ENCODE measurements around the gene OR2T35.

Gene OR2T35

DNA sequence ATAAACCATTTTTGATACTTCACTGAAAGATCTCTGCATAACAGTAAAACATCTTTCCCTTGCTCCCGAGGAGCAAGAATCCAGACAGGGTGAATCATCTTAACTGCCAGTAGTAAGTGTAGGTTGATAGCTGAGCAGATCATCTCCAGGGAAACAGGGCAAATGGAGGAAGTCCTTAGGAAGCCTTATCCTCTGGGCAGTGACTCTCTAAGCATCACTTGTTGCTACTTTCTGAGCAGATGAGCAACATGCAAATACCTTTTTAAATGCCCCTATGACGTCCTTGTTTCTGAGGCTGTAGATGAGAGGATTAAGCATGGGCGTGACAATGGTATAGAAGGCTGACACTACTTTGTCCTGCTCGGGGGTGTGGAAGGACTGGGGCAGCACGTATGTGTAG, 19.1 kb downstream of the OR2T35 start:
- no peak for DNase-seq

DNA sequence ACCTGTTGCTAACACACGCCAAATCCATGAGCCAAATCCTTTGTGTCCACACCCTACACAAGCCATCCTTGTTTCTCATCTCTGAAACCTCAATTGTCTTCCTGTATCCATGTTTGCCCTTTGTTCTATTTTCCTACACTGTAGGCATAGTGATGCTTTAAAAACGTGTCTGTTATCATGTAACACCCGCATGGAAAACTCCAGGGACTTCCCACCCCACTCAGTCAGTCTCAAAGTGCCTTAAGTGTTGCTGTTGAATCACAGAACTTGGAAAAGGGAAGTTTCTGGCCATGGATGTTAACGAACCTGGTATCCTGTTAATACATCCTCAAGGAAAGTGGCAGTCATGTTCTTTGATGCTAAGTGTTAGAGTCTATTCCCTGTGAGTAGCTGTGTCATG, 19.9 kb downstream of the OR2T35 start:
- no peak for DNase-seq

DNA sequence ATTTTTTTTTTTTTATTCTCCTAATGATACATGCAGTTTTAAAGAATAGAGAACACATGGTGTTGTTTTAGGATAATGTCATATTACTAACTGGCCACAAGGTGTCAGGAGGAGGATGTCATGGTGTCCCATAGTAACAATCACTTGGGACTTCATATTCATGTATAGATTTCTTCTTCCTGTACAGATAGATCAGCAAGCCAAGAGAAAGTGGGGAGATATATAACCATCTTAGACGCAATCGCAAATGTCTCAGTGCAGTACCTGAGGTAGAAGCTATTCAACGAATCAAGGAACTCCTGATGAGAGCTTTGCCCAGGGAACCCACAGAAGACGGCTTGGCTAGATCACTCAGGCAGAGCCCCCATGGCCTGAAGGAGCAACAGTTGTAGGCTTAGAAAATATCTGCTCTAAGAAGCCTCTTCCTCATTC, 22.5 kb downstream of the OR2T35 start:
- DNase-seq, result no peak

DNA sequence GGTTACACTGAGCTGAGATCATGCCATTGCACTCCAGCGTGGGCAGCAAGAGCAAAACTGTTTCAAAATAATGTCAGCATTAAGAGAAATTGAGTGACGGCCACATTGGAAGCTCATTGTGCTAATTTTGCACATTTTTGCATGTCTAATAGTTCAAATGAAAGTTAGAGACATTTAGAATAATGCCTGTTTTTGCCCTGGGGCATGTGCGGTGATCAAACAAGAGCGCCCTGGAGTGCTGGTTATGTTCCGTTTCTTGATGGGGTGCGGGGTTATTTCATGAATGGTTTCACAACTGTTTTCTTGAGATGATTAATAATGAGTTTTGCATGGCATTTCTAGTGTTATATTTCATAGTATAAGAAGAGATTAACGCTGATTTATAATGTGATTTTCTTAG, 23.3 kb downstream of the OR2T35 start:
- DNase-seq, result no peak

DNA sequence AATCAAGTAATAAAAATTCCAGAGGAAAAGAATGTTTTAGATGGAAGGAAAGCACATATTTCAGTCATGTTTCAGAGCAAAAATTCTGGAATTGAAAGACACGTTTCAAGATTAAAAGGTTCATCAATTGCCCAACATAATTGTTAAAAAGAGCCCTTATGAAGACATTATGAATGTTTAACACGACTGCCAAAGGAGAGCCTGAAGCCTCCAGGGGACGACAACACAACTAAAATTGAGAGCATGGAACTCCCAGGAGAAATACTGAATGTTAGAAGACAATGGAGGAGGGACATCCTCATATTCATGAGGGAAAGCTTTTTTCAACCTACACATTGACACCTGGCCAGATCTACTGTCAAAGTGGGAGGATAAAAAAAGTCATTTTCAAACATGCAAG, 26.2 kb downstream of the OR2T35 start:
- DNase-seq, result peak; percentile 22

DNA sequence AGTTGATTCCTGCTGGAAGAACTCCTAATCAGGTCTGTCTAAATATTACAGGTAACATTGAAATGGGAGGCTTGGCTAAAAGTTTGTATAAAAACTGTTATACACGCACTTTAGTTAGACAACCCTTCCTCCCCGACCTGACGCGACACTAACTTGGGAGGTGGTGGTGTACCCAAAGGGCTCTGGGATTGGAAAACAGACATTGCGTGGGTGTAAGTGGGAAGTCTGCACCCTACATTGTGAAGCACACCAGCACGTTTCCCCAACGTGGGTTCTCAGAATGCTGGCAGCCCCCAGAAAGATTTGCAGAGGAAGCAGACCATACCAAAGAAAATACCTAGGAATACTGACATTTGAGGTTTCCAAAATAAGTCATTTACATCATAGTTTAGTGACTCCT, 27.0 kb downstream of the OR2T35 start:
- no peak for DNase-seq

DNA sequence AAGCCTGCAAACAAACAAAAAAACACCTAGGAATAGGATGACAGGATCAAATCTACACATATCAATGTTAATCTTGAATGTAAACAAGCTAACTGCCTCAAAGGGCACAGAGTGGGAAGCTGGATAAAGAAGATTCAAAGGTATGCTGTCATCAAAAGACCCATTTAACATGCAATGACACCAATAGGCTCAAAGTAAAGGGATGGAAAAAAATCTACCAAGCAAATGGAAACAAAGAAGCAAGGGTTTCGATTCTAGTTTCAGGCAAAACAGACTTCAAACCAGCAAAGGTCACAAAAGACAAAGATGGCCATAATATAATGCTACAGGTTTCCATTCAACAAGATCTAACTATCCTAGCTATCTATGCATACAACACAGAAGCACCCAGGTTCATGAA, 31.3 kb downstream of the OR2T35 start:
- DNase-seq, result no peak

DNA sequence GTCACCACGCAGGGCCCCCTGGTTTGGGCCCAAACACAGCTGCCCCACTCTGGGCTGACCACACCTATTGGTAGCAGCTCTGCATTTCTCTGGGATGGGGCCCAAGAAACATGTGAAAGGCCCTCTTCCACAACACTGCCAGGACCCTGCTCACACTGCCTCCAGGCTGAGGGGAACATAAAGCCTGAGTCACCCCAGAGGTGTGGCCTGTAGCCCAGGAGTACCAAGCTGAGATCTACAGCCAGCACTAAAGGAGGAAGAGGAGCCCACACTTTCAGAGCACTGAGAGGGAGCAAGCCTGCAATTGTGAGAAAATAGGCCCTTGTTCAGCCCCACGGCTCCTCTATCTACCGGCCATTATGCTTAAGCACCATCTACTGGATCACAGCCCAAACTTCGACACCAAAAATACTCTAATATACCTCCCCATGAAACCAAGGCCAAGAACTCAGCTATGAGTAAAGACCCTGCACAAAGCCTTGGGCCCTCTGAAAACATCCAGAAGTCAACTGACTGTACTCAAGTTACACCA, 33.1 kb downstream of the OR2T35 start:
- DNase-seq, result no peak

DNA sequence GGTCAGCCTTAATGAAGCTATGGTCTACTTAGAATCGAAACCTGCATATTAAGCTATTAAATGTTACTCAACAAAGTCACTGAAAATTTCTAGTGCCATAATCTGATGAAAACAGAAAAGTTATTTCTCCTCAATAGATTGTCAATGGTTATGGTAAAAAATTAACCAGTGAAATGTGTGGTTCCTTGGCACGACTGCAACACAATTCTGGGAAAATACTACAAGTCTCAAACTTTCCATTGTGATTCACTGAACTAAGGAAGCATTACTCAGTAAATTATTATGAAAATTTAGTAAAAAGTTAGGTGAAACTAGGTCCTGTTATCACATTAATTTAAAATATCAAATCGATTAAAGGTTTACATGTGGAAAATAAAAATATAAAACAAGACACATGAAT, 34.8 kb downstream of the OR2T35 start:
- DNase-seq, result no peak

DNA sequence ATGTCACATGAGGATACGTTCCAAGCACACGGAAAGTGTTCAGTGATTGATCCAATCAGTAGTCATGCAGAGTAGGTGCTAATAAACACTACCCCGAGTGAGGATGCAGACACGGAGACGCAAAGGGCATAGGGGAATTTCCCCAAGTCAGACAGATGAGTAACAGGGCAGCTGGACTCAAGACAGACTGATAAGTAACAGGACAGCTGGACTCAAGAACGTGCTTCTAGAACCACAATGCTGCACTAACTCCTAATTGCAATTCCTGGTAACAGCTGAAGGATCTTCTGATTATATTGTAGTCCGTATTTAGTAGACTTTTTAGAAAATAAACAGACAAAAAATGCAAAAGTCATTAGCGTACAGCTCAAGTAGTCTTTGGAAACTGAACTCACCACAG, 45.7 kb downstream of the OR2T35 start:
- no peak for DNase-seq

DNA sequence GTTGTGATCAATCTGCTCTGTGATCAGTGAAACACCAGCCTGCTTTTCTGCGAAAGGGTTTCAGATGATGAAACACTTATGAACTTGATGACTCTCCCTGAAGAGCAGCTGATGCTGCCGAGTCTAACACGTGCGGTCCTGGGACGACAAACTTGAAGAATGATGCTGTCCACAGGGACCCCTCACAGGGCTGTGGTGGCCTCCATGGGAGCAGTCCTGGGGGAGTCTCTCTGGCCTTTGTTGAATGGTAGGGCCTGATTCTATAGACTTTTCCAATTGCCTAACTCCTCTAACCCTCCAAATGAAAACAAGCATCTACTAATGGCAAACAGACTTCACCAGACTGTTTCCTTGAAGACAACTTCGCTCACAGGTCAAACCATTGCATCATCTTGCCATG, 47.5 kb downstream of the OR2T35 start, which contains the start of gene OR2T10:
Gene OR2T10 (minus strand): TSS at position 112 of the 400 bp plus-strand sequence. CDS start 3,932 bp downstream, outside the sequence.
- no peak for DNase-seq

DNA sequence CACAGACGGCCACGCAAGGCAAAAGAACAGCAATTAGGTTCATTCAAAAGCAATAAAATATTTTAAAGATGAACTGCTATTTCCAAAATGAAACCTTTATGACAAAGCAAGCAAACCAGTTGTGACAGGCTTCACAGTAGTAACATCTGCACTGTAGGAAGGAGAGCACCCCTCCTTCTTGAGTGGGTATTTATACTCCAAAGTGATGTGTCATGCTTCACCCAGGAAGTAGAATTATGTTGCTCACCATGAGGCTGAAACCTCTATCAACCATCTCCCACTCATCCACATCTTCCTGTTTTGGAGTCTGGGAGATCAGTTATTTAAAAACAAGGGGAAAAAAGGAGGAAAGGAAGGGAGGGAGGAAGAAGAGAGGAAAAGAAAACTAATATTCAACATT, 48.5 kb downstream of the OR2T35 start:
- DNase-seq, result no peak

DNA sequence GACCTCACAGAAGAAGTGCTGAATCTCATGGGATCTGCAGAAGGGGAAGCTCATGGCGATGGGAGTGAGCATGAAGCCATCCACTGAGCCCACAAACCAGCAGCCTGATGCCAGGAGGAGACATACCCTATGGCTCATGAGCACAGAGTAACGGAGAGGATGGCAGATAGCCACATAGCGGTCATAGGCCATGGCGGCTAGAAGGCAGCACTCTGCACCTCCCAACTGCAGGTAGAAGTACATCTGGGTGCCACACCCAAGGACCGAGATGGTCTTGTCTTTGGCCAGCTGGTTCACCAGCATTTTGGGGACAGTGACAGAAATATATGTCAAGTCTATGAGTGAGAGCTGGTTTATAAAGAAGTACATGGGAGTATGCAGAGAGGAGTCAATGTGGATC, 51.9 kb downstream of the OR2T35 start:
- DNase-seq, result no peak

DNA sequence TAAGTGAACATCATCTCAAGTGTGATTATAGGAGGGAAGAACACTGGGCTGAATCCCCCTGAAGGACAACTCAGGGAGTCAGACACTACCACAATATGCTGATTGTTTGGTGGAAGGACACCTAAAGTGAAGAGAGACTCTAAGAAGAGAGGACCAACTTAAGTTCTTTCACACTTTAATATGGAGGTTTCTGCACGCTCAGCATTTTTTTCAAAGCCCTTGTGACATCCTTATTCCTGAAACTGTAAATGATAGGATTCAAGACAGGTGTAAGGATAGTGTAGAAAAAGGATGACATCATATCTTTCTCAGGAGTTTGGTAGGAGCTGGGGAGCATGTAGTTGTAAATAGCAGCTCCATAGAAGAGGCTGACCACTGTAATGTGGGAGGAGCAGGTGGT, 52.4 kb downstream of the OR2T35 start:
- no peak for DNase-seq

DNA sequence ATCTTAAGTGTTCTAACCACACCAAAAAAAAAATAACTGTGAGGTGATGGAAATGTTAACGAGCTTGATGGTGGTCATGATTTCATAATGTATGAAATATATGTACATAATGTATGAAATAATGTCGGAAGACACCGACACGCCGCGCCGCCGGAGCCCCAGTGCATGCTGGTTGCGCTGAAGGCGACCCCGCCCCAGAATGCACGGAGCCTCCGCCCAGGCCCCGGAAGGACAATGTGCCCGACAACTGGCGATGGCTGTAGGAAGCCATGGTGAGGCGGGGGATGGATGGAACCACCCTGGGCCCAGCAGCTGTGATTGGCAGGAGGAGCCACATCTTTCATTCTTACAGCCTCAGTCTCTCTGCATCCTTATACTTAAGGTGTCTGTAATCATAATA, 55.0 kb downstream of the OR2T35 start:
- DNase-seq, result no peak

DNA sequence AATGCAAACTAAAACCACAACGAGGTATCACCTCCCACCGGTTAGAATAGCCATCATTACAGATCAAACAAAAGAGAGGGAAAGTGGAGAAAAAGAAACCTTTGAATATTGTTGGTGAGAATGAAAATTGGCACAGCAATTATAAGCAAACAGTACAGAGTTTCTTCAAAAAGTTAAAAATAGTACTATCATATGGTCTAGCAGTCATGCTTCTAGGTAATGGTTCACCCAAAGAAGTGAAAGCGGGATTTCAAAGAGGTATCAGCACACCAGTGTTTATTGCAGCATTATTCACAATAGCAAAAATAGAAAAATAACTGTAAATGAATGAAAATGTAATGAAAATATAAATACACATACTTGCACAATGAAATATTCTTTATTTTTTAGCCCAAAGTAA, 55.7 kb downstream of the OR2T35 start:
- no peak for DNase-seq

Measured in activated effector memory CD4-positive, alpha-beta T cell treated with Interleukin-2 at 50 U/mL for 16 hours (primary cell).